WTC11 (cell line): Measurements from ENCODE around the gene FAM185A. TPM values are rescaled to one million over a fixed set of nuclear protein-coding genes. Genes with fewer than 3 reads are reported as not detected.

Source experiments
- ATAC-seq: fragments of 200-7000 bp; cut with Tn5 transposase; 2 replicates; pipeline ENCODE4 v1.10.0; 2021; ENCODE audit warnings: mild to moderate bottlenecking, moderate library complexity
- CTCF ChIA-PET: fragments of 300-600 bp; sonication (Branson Sonifier 250); formaldehyde crosslinking; loops from one replicate; lab custom pipeline; 2021; ENCODE audit warnings: antibody characterized with exemption; lab: Charles Lee
- POLR2A ChIA-PET: fragments of 350-600 bp; sonication (Branson Sonifier 250); formaldehyde crosslinking; loops from one replicate; lab custom pipeline; 2021; ENCODE audit warnings: antibody characterized with exemption; lab: Charles Lee
- DNase-seq: peaks from one replicate; pipeline ENCODE4 v3.0.0; 2021; ENCODE audit warnings: low spot score
- H3K27ac Mint-ChIP-seq: 2 replicates; pipeline ENCODE4 v1.8.0; 2021; ENCODE audit warnings: mixed read lengths
- H3K27me3 Mint-ChIP-seq: 2 replicates; pipeline ENCODE4 v1.8.0; 2021; ENCODE audit warnings: low read depth, mild to moderate bottlenecking, moderate library complexity, mixed read lengths
- H3K36me3 Mint-ChIP-seq: 2 replicates; pipeline ENCODE4 v1.8.0; 2021; ENCODE audit warnings: mixed read lengths
- H3K4me1 Mint-ChIP-seq: 2 replicates; pipeline ENCODE4 v1.8.0; 2022; ENCODE audit warnings: mixed read lengths
- H3K4me3 Mint-ChIP-seq: 2 replicates; pipeline ENCODE4 v1.8.0; 2021; ENCODE audit warnings: mild to moderate bottlenecking, moderate library complexity, mixed read lengths
- H3K9me3 Mint-ChIP-seq: 2 replicates; pipeline ENCODE4 v1.8.0; 2021; ENCODE audit warnings: mixed read lengths
- ESRRA ChIP-seq: sonication (generic); formaldehyde crosslinking; IDR thresholded peaks from 2 replicates; pipeline ENCODE4 v1.8.1; 2022; ENCODE audit warnings: mild to moderate bottlenecking, missing genetic modification reagents, borderline replicate concordance
- FOXJ3 ChIP-seq: sonication (generic); formaldehyde crosslinking; IDR thresholded peaks from 2 replicates; pipeline ENCODE4 v1.9.0; 2021; ENCODE audit warnings: missing genetic modification reagents, mild to moderate bottlenecking, borderline replicate concordance
- FOXP1 ChIP-seq: sonication (generic); formaldehyde crosslinking; IDR thresholded peaks from 2 replicates; pipeline ENCODE4 v1.8.0; 2022; ENCODE audit warnings: missing genetic modification reagents, mild to moderate bottlenecking, moderate library complexity, borderline replicate concordance
- NFE2L1 ChIP-seq: sonication (generic); formaldehyde crosslinking; IDR thresholded peaks from 2 replicates; pipeline ENCODE4 v1.8.1; 2023; ENCODE audit warnings: missing genetic modification reagents
- OVOL2 ChIP-seq: fragments of 250-450 bp; sonication (Bioruptor Pico); IDR thresholded peaks from 2 replicates; pipeline ENCODE4 v1.9.0; 2021; ENCODE audit warnings: mild to moderate bottlenecking, borderline replicate concordance
- PRRX2 ChIP-seq: fragments of 250-450 bp; sonication (Bioruptor Pico); IDR thresholded peaks from 2 replicates; pipeline ENCODE4 v1.8.0; 2021; ENCODE audit warnings: mild to moderate bottlenecking
- SMAD4 ChIP-seq: sonication (generic); formaldehyde crosslinking; IDR thresholded peaks from 2 replicates; pipeline ENCODE4 v1.8.0; 2022; ENCODE audit warnings: mild to moderate bottlenecking, missing genetic modification reagents
- SP1 ChIP-seq: sonication (generic); formaldehyde crosslinking; conservative IDR thresholded peaks from 2 replicates; pipeline ENCODE4 v1.8.1; 2022; ENCODE audit warnings: missing genetic modification reagents
- TP53 ChIP-seq: sonication (generic); formaldehyde crosslinking; IDR thresholded peaks from 2 replicates; pipeline ENCODE4 v1.8.1; 2023; ENCODE audit warnings: mild to moderate bottlenecking, missing genetic modification reagents
- ZNF121 ChIP-seq: sonication (generic); formaldehyde crosslinking; IDR thresholded peaks from 2 replicates; pipeline ENCODE4 v1.8.0; 2023; ENCODE audit warnings: missing genetic modification reagents
- ZNF317 ChIP-seq: sonication (generic); formaldehyde crosslinking; IDR thresholded peaks from 2 replicates; pipeline ENCODE4 v1.8.1; 2023; ENCODE audit warnings: low read depth, mild to moderate bottlenecking, moderate library complexity, missing genetic modification reagents, borderline replicate concordance
- ZNF396 ChIP-seq: fragments of 250-450 bp; sonication (Bioruptor Pico); IDR thresholded peaks from 2 replicates; pipeline ENCODE4 v1.8.0; 2021; ENCODE audit warnings: mild to moderate bottlenecking, moderate library complexity, borderline replicate concordance
- ZNF416 ChIP-seq: fragments of 250-450 bp; sonication (Bioruptor Pico); IDR thresholded peaks from 2 replicates; pipeline ENCODE4 v1.9.0; 2021; ENCODE audit warnings: mild to moderate bottlenecking, inconsistent platforms
- ZNF423 ChIP-seq: fragments of 250-450 bp; sonication (Bioruptor Pico); IDR thresholded peaks from 2 replicates; pipeline ENCODE4 v2.1.2; 2022; ENCODE audit warnings: mild to moderate bottlenecking, moderate library complexity
- ZNF671 ChIP-seq: fragments of 250-450 bp; sonication (Bioruptor Pico); IDR thresholded peaks from 2 replicates; pipeline ENCODE4 v1.8.0; 2021; ENCODE audit warnings: mild to moderate bottlenecking
- total RNA-seq: library from RNA; stranded (reverse); gene quantifications from 3 replicates; pipeline ENCODE4 v1.2.3, GENCODE V29; 2021
- TF ChIP-seq, protein P1 (sequence below): sonication (generic); formaldehyde crosslinking; IDR thresholded peaks from 2 replicates; pipeline ENCODE4 v1.8.1; 2022; ENCODE audit warnings: low read depth, missing genetic modification reagents, borderline replicate concordance
- TF ChIP-seq, protein P2 (sequence below): sonication (generic); formaldehyde crosslinking; IDR thresholded peaks from 2 replicates; pipeline ENCODE4 v1.8.0; 2022; ENCODE audit warnings: missing genetic modification reagents
- TF ChIP-seq, protein P3 (sequence below): sonication (generic); formaldehyde crosslinking; IDR thresholded peaks from 2 replicates; pipeline ENCODE4 v1.8.1; 2022; ENCODE audit warnings: mild to moderate bottlenecking, moderate library complexity, missing genetic modification reagents
- TF ChIP-seq, protein P4 (sequence below): fragments of 250-450 bp; sonication (Bioruptor Pico); IDR thresholded peaks from 2 replicates; pipeline ENCODE4 v1.8.0; 2021; ENCODE audit warnings: mild to moderate bottlenecking

The FAM185A gene
- total RNA-seq, 1 experiment from 2014 or later: 8.6 TPM

DNA sequence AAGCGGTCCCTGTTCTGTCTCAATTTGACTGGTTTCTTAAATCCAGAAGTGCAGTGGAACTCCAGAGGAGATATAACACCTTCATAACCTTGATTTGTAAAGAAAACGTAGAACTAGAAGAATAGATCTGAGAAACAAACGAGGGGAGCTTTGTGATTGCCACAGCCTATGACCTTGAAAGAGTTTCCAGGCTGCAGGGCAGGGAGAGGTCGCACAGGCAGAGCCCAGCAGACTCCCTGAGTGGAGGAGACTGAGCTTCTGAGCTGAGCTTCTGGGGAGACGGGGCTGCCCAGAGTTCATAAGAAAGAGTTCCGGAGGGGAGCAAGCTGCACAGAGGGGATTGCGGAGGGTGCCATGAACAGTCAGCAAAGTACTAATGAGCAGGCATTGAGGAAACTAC, 57.8 kb downstream of the FAM185A start:
- peaks cover 7% of the 10 kb centered on the region; the same call in 1 of the 2 replicates for H3K27me3 Mint-ChIP-seq

DNA sequence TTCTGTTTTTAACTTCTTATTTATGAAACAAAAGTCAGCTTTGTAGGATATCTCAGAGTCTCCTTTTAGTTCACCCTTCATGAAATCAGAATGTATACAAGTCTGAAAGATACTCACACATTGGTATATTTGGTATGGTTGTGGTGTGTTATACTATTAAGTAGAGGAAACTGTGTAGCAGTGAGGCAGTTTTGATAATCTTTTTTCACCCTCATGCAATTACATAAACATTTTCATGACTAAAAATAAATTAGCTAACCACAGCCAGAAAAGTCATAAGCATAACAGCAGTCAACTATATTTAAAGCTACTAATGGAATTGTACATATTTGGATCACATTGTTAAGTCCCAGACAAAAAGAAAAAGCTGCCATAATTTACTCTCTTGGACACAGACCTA, 62.1 kb downstream of the FAM185A start:
- H3K27ac Mint-ChIP-seq: no peak overlapping the region
- H3K27me3 Mint-ChIP-seq: no peaks in the 10 kb centered on the region
- POLR2A ChIA-PET: no interaction called here
- H3K9me3 Mint-ChIP-seq: no peaks in the 10 kb centered on the region
- no peak overlapping the region for H3K4me3 Mint-ChIP-seq
- no peak for ATAC-seq
- CTCF ChIA-PET: no interaction called here
- TF ChIP-seq NFE2L1: no peak
- TF ChIP-seq, protein P1, sequence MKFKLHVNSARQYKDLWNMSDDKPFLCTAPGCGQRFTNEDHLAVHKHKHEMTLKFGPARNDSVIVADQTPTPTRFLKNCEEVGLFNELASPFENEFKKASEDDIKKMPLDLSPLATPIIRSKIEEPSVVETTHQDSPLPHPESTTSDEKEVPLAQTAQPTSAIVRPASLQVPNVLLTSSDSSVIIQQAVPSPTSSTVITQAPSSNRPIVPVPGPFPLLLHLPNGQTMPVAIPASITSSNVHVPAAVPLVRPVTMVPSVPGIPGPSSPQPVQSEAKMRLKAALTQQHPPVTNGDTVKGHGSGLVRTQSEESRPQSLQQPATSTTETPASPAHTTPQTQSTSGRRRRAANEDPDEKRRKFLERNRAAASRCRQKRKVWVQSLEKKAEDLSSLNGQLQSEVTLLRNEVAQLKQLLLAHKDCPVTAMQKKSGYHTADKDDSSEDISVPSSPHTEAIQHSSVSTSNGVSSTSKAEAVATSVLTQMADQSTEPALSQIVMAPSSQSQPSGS (CRISPR knock-in tag): no peak
- TF ChIP-seq ZNF416 (CRISPR knock-in tag): no peak
- TF ChIP-seq, protein P2, sequence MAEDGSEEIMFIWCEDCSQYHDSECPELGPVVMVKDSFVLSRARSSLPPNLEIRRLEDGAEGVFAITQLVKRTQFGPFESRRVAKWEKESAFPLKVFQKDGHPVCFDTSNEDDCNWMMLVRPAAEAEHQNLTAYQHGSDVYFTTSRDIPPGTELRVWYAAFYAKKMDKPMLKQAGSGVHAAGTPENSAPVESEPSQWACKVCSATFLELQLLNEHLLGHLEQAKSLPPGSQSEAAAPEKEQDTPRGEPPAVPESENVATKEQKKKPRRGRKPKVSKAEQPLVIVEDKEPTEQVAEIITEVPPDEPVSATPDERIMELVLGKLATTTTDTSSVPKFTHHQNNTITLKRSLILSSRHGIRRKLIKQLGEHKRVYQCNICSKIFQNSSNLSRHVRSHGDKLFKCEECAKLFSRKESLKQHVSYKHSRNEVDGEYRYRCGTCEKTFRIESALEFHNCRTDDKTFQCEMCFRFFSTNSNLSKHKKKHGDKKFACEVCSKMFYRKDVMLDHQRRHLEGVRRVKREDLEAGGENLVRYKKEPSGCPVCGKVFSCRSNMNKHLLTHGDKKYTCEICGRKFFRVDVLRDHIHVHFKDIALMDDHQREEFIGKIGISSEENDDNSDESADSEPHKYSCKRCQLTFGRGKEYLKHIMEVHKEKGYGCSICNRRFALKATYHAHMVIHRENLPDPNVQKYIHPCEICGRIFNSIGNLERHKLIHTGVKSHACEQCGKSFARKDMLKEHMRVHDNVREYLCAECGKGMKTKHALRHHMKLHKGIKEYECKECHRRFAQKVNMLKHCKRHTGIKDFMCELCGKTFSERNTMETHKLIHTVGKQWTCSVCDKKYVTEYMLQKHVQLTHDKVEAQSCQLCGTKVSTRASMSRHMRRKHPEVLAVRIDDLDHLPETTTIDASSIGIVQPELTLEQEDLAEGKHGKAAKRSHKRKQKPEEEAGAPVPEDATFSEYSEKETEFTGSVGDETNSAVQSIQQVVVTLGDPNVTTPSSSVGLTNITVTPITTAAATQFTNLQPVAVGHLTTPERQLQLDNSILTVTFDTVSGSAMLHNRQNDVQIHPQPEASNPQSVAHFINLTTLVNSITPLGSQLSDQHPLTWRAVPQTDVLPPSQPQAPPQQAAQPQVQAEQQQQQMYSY: no peak
- no peak for TF ChIP-seq ESRRA (CRISPR knock-in tag)
- H3K4me1 Mint-ChIP-seq: peaks cover 3% of the 10 kb centered on the region; the same call in 1 of the 2 replicates
- no peak for DNase-seq
- no peaks in the 10 kb centered on the region for H3K36me3 Mint-ChIP-seq

More for the DNA sequence above, 57.8 kb downstream of the FAM185A start:
- H3K27ac Mint-ChIP-seq: no peak overlapping the region
- ATAC-seq (no peak), DNase-seq (no peak)
- POLR2A ChIA-PET: no interaction called here
- H3K4me1 Mint-ChIP-seq: no peaks in the 10 kb centered on the region
- peaks cover 35% of the 10 kb centered on the region for H3K9me3 Mint-ChIP-seq
- no peak for TF ChIP-seq PRRX2 (CRISPR knock-in tag)
- no peak for TF ChIP-seq FOXJ3 (CRISPR knock-in tag)
- TF ChIP-seq, protein P3, sequence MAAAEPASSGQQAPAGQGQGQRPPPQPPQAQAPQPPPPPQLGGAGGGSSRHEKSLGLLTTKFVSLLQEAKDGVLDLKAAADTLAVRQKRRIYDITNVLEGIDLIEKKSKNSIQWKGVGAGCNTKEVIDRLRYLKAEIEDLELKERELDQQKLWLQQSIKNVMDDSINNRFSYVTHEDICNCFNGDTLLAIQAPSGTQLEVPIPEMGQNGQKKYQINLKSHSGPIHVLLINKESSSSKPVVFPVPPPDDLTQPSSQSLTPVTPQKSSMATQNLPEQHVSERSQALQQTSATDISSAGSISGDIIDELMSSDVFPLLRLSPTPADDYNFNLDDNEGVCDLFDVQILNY: no peak
- TF ChIP-seq ZNF671 (CRISPR knock-in tag): no peak
- no peak for TF ChIP-seq OVOL2 (CRISPR knock-in tag)
- TF ChIP-seq FOXP1 (CRISPR knock-in tag): no peak
- no peak for TF ChIP-seq ZNF423
- no peak for TF ChIP-seq ZNF121
- no peak for TF ChIP-seq SP1 (CRISPR knock-in tag)
- TF ChIP-seq ZNF396 (CRISPR knock-in tag): no peak
- no peak for TF ChIP-seq ZNF317 (CRISPR knock-in tag)
- no peak for TF ChIP-seq SMAD4
- TF ChIP-seq NFE2L1: no peak
- no peak for TF ChIP-seq TP53 (CRISPR knock-in tag)
- TF ChIP-seq, protein P4, sequence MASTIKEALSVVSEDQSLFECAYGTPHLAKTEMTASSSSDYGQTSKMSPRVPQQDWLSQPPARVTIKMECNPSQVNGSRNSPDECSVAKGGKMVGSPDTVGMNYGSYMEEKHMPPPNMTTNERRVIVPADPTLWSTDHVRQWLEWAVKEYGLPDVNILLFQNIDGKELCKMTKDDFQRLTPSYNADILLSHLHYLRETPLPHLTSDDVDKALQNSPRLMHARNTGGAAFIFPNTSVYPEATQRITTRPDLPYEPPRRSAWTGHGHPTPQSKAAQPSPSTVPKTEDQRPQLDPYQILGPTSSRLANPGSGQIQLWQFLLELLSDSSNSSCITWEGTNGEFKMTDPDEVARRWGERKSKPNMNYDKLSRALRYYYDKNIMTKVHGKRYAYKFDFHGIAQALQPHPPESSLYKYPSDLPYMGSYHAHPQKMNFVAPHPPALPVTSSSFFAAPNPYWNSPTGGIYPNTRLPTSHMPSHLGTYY (CRISPR knock-in tag): no peak
- no peak overlapping the region for H3K4me3 Mint-ChIP-seq
- H3K36me3 Mint-ChIP-seq: peaks cover 27% of the 10 kb centered on the region
- CTCF ChIA-PET: interaction anchor here (0.5 to 1.0 kb wide), 2 partner anchors 255 to 369 kb away, joined by 3 to 6 read pairs; no protein-coding TSS in a partner anchor
